ENCODE results near the gene ARID5B.

ARID5B gene

DNA sequence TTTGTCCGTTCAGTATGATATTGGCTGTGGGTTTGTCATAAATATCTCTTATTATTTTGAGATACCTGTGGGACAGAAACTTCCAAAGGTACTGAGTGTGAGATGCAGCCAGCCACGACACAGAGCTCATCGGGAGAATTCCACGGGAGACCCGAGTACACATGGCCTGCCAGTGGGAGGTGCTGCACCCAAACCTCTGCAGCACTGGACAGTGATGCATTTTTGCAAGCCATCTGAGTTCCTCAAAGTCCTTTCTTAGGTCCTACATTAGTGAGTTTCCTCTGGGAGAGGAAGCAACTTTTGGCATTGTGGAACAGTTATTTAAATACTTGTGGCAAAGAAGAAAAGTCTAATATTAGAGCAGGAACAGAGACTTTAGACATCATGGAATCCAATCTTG is 77.5 kb downstream of the ARID5B start:
- no peak for TF ChIP-seq EZH2 (optimal IDR thresholded peaks at IDR 0.05; ENCODE audit: low read depth, low read length)
- TF ChIP-seq EZH2phosphoT487 (IDR thresholded peaks at IDR 0.05; ENCODE audit: low read length): no peak
- TF ChIP-seq, protein P1, sequence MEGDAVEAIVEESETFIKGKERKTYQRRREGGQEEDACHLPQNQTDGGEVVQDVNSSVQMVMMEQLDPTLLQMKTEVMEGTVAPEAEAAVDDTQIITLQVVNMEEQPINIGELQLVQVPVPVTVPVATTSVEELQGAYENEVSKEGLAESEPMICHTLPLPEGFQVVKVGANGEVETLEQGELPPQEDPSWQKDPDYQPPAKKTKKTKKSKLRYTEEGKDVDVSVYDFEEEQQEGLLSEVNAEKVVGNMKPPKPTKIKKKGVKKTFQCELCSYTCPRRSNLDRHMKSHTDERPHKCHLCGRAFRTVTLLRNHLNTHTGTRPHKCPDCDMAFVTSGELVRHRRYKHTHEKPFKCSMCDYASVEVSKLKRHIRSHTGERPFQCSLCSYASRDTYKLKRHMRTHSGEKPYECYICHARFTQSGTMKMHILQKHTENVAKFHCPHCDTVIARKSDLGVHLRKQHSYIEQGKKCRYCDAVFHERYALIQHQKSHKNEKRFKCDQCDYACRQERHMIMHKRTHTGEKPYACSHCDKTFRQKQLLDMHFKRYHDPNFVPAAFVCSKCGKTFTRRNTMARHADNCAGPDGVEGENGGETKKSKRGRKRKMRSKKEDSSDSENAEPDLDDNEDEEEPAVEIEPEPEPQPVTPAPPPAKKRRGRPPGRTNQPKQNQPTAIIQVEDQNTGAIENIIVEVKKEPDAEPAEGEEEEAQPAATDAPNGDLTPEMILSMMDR (IDR thresholded peaks at IDR 0.05; ENCODE audit: low read length): no peak
- no peak overlapping the region for H2AFZ ChIP-seq (ENCODE audit: low read length)
- H3K79me2 ChIP-seq (ENCODE audit: low read length): peaks cover 75% of the 10 kb centered on the region
- no peak for DNase-seq
- no peaks in the 10 kb centered on the region for H3K9me2 ChIP-seq (replicated peaks; ENCODE audit: insufficient read depth, low read length)
- H3F3A ChIP-seq (ENCODE audit: insufficient read depth, low read length): peaks cover 19% of the 10 kb centered on the region
- no peak overlapping the region for H3K4me2 ChIP-seq (ENCODE audit: low read depth, low read length)
- H3K27ac ChIP-seq (ENCODE audit: low read length): no peak overlapping the region
- no peaks in the 10 kb centered on the region for H3K9me3 ChIP-seq (replicated peaks; ENCODE audit: insufficient read depth, low read length)
- no peak overlapping the region for H3K4me3 ChIP-seq (ENCODE audit: low read length)
- peaks cover 5% of the 10 kb centered on the region; the same call in 1 of the 2 replicates for H3K36me3 ChIP-seq (replicated peaks; ENCODE audit: insufficient read depth, low read length)
- peaks cover 12% of the 10 kb centered on the region for H3K4me1 ChIP-seq (ENCODE audit: low read length)
- H4K20me1 ChIP-seq (ENCODE audit: insufficient read depth, low read length): no peaks in the 10 kb centered on the region
- no peaks in the 10 kb centered on the region for H3K27me3 ChIP-seq (replicated peaks; ENCODE audit: insufficient read depth, low read length)
- no peak overlapping the region for H3K9ac ChIP-seq (ENCODE audit: low read length)

DNA sequence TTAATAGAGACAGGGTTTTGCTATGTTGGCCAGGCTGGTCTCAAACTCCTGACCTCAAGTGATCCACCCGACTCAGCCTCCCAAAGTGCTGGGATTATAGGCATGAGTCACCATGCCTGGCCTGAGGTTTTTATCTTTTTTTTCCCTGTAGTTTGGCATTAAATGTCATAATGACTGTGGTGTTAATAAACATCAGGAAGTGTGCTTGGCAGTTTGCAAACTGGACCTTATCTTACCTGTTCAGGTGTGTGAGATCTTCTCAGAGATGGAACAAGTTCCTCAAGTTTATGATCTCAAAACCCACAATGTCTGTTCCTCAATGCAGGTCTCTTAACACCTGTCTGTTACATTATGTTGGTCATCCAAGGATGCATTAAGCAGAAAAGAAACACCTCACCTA is 80.0 kb downstream of the ARID5B start:
- Histone ChIP-seq H3K79me2 (ENCODE audit: low read length) (peaks cover 76% of the 10 kb centered on the region), H3K9ac (ENCODE audit: low read length) (no peak overlapping the region), H4K20me1 (ENCODE audit: insufficient read depth, low read length) (no peaks in the 10 kb centered on the region), H3K4me2 (ENCODE audit: low read depth, low read length) (no peak overlapping the region), H3K27me3 (replicated peaks; ENCODE audit: insufficient read depth, low read length) (no peaks in the 10 kb centered on the region), H3F3A (ENCODE audit: insufficient read depth, low read length) (peaks cover 13% of the 10 kb centered on the region; the same call in 1 of the 2 replicates), H3K27ac (ENCODE audit: low read length) (no peak overlapping the region), H2AFZ (ENCODE audit: low read length) (no peak overlapping the region), H3K9me2 (replicated peaks; ENCODE audit: insufficient read depth, low read length) (no peaks in the 10 kb centered on the region), H3K4me3 (ENCODE audit: low read length) (no peak overlapping the region), H3K9me3 (replicated peaks; ENCODE audit: insufficient read depth, low read length) (no peaks in the 10 kb centered on the region), H3K4me1 (ENCODE audit: low read length) (peaks cover 20% of the 10 kb centered on the region), H3K36me3 (replicated peaks; ENCODE audit: insufficient read depth, low read length) (peaks cover 5% of the 10 kb centered on the region; the same call in 1 of the 2 replicates)
- no peak for DNase-seq
- TF ChIP-seq, protein P1 (IDR thresholded peaks at IDR 0.05; ENCODE audit: low read length): no peak
- TF ChIP-seq EZH2 (optimal IDR thresholded peaks at IDR 0.05; ENCODE audit: low read depth, low read length): no peak
- TF ChIP-seq EZH2phosphoT487 (IDR thresholded peaks at IDR 0.05; ENCODE audit: low read length): no peak

GRCh38 chr10:61983255-61983654 is 81.8 kb downstream of the ARID5B start:
- Histone ChIP-seq H3K4me2 (ENCODE audit: low read depth, low read length) (no peak overlapping the region), H3F3A (ENCODE audit: insufficient read depth, low read length) (peaks cover 31% of the 10 kb centered on the region)

More at GRCh38 chr10:61983255-61983654, 81.8 kb downstream of the ARID5B start:
- H3K4me3 ChIP-seq (ENCODE audit: low read length): no peak overlapping the region
- H3K9me2 ChIP-seq (replicated peaks; ENCODE audit: insufficient read depth, low read length): no peaks in the 10 kb centered on the region
- H3K9me3 ChIP-seq (replicated peaks; ENCODE audit: insufficient read depth, low read length): no peaks in the 10 kb centered on the region
- TF ChIP-seq, protein P1 (IDR thresholded peaks at IDR 0.05; ENCODE audit: low read length): no peak
- no peak for TF ChIP-seq EZH2 (optimal IDR thresholded peaks at IDR 0.05; ENCODE audit: low read depth, low read length)
- no peak for TF ChIP-seq EZH2phosphoT487 (IDR thresholded peaks at IDR 0.05; ENCODE audit: low read length)
- H3K4me1 ChIP-seq (ENCODE audit: low read length): peaks cover 34% of the 10 kb centered on the region
- peaks cover 79% of the 10 kb centered on the region for H3K79me2 ChIP-seq (ENCODE audit: low read length)
- H3K36me3 ChIP-seq (replicated peaks; ENCODE audit: insufficient read depth, low read length): peaks cover 5% of the 10 kb centered on the region; the same call in 1 of the 2 replicates
- H3K27me3 ChIP-seq (replicated peaks; ENCODE audit: insufficient read depth, low read length): no peaks in the 10 kb centered on the region
- H2AFZ ChIP-seq (ENCODE audit: low read length): no peak overlapping the region
- H4K20me1 ChIP-seq (ENCODE audit: insufficient read depth, low read length): no peaks in the 10 kb centered on the region
- no peak for DNase-seq
- H3K9ac ChIP-seq (ENCODE audit: low read length): no peak overlapping the region
- no peak overlapping the region for H3K27ac ChIP-seq (ENCODE audit: low read length)
